ENCODE data around the gene GFY.

GFY gene

GRCh38 chr19:49428547-49429451 is 3.6 kb downstream of the GFY start:
- DNase-seq (ENCODE audit: low spot score) = no peak

GRCh38 chr19:49430172-49430677 is 5.0 kb downstream of the GFY start:
- no peak for DNase-seq (ENCODE audit: low spot score)

- DNase-seq (ENCODE audit: low spot score) = no peak
Observed at GRCh38 chr19:49430678-49431329, 5.6 kb downstream of the GFY start.

- DNase-seq (ENCODE audit: low spot score) = peak; percentile 69
Observed at GRCh38 chr19:49431330-49431749, 6.2 kb downstream of the GFY start.

- no peak for DNase-seq (ENCODE audit: low spot score)
Observed at GRCh38 chr19:49432141-49433073, 7.2 kb downstream of the GFY start.

GRCh38 chr19:49433240-49433901 is 8.2 kb downstream of the GFY start:
- DNase-seq (ENCODE audit: low spot score) = no peak

- DNase-seq (ENCODE audit: low spot score) = no peak
Observed at GRCh38 chr19:49434907-49435583, 9.9 kb downstream of the GFY start.

- no peak for DNase-seq (ENCODE audit: low spot score)
Observed at GRCh38 chr19:49435670-49436069, 10.5 kb downstream of the GFY start.

GRCh38 chr19:49436381-49437017 is 11.3 kb downstream of the GFY start:
- peak; percentile 82 for DNase-seq (ENCODE audit: low spot score)

- DNase-seq (ENCODE audit: low spot score) = no peak
Observed at GRCh38 chr19:49437231-49437630, 12.0 kb downstream of the GFY start.

GRCh38 chr19:49438261-49438660 is 13.1 kb downstream of the GFY start:
- no peak for DNase-seq (ENCODE audit: low spot score)

GRCh38 chr19:49439836-49440235 is 14.6 kb downstream of the GFY start:
- no peak for DNase-seq (ENCODE audit: low spot score)

- DNase-seq (ENCODE audit: low spot score) = no peak
Observed at GRCh38 chr19:49440439-49441209, 15.4 kb downstream of the GFY start.

GRCh38 chr19:49441210-49441959 is 16.2 kb downstream of the GFY start, which contains the start of gene SLC17A7:
Gene SLC17A7, minus strand, starts transcription at chr19:49441527. Its CDS starts 148 bp downstream, at chr19:49441379.
- peak; percentile 75 for DNase-seq (ENCODE audit: low spot score)

- DNase-seq (ENCODE audit: low spot score) = no peak
Observed at GRCh38 chr19:49441960-49442350, 16.8 kb downstream of the GFY start.

- no peak for DNase-seq (ENCODE audit: low spot score)
Observed at GRCh38 chr19:49442354-49442753, 17.2 kb downstream of the GFY start.

GRCh38 chr19:49442771-49443365 is 17.7 kb downstream of the GFY start:
- DNase-seq (ENCODE audit: low spot score) = peak; percentile 76

GRCh38 chr19:49443366-49444099 is 18.3 kb downstream of the GFY start:
- DNase-seq (ENCODE audit: low spot score) = peak; percentile 90
